ENCODE data around the gene STX18.

GRCh38 chr4:4388836-4389575 lies 152.8 kb downstream of the STX18 start:
- TF ChIP-seq GATA3 (IDR thresholded peaks at IDR 0.05; ENCODE audit: low read depth, low read length), result no peak
- TF ChIP-seq GATA2 (IDR thresholded peaks at IDR 0.05; ENCODE audit: low read depth, low read length), result no peak

Measured in SH-SY5Y (cell line).